Measurements from ENCODE around the gene CDH23.

DNA sequence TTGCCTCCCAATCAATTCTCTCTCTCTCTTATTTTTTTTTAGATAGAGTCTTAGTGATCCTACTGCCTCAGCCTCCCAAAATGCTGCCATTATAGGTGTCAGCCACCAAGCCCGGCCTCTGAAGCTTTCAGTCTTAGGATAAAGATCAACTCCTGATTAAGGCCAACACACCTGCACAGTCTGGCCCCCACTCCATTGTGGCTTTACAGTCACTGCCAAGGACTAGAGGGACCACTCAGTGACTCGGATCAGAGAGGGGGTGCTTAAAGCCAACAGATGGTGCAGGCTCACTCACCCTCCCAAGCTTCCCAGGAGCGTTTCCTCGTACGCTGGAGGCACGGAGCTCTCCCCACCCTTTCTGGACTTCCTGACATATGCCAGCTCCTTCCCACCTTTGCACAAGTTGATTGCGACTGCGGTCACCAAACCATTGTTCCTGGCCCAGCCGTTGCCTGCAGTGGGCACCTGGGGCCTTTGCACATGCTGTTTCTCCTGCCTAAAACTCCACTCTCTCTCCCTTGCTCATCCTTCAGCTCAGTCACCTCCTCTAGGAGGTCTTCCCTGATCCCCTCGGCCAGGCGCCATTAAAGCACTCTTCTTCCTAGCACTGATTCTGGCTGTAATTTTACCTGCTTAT is 1.7 kb upstream of the CDH23 start:
- TF ChIP-seq, protein P1, sequence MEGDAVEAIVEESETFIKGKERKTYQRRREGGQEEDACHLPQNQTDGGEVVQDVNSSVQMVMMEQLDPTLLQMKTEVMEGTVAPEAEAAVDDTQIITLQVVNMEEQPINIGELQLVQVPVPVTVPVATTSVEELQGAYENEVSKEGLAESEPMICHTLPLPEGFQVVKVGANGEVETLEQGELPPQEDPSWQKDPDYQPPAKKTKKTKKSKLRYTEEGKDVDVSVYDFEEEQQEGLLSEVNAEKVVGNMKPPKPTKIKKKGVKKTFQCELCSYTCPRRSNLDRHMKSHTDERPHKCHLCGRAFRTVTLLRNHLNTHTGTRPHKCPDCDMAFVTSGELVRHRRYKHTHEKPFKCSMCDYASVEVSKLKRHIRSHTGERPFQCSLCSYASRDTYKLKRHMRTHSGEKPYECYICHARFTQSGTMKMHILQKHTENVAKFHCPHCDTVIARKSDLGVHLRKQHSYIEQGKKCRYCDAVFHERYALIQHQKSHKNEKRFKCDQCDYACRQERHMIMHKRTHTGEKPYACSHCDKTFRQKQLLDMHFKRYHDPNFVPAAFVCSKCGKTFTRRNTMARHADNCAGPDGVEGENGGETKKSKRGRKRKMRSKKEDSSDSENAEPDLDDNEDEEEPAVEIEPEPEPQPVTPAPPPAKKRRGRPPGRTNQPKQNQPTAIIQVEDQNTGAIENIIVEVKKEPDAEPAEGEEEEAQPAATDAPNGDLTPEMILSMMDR (IDR thresholded peaks at IDR 0.05; ENCODE audit: control extremely low read depth in 1 of 3, insufficient read depth in 1 of 3, low read depth in 1 of 3, low read length in 3 of 3): no peak
- TF ChIP-seq CREB1 (IDR thresholded peaks at IDR 0.05) (no peak), TCF12 (IDR thresholded peaks at IDR 0.05; ENCODE audit: low read depth, low read length) (no peak), POLR2A (IDR thresholded peaks at IDR 0.05; ENCODE audit: control extremely low read depth in 1 of 2, low read depth in 2 of 2, low read length in 2 of 2) (no peak), GABPA (IDR thresholded peaks at IDR 0.05; ENCODE audit: borderline replicate concordance, insufficient read depth, low read length) (no peak), EP300 (IDR thresholded peaks at IDR 0.05; ENCODE audit: borderline replicate concordance in 1 of 2, low read depth in 2 of 2, low read length in 2 of 2) (no peak), RAD21 (IDR thresholded peaks at IDR 0.05 in 1 of 2, conservative IDR thresholded peaks at IDR 0.05 in 1 of 2; ENCODE audit: low read depth in 2 of 2, low read length in 2 of 2) (no peak), CHD2 (IDR thresholded peaks at IDR 0.05; ENCODE audit: low read length) (no peak), EZH2 (IDR thresholded peaks at IDR 0.05; ENCODE audit: low read depth, low read length, severe bottlenecking) (no peak), CHD1 (IDR thresholded peaks at IDR 0.05; ENCODE audit: low read depth, low read length) (no peak), SP1 (IDR thresholded peaks at IDR 0.05; ENCODE audit: low read depth, low read length) (no peak), POLR2AphosphoS5 (IDR thresholded peaks at IDR 0.05; ENCODE audit: low read depth, low read length) (no peak), JUND (IDR thresholded peaks at IDR 0.05; ENCODE audit: low read length) (no peak), BCL11A (IDR thresholded peaks at IDR 0.05; ENCODE audit: low read depth in 2 of 2, low read length in 2 of 2) (no peak)
